HG03442 (cell line): ENCODE results near the gene PHF12.

Experiments used
- ATAC-seq: cut with Tn5 transposase; IDR thresholded peaks from one replicate; pipeline ENCODE4 v1.9.1; 2021; ENCODE audit warnings: mild to moderate bottlenecking, moderate library complexity; ENCODE audit not compliant: unreplicated experiment

Gene PHF12

GRCh38 chr17:28863953-28864352 lies 87.4 kb downstream of the PHF12 start:
- ATAC-seq, result no peak

- no peak for ATAC-seq
Measured at GRCh38 chr17:28862561-28862960, 88.8 kb downstream of the PHF12 start.

GRCh38 chr17:28861393-28862203 lies 89.7 kb downstream of the PHF12 start:
- ATAC-seq, result no peak

- no peak for ATAC-seq
Measured at GRCh38 chr17:28860363-28860808, 90.9 kb downstream of the PHF12 start.

- ATAC-seq, result no peak
Measured at GRCh38 chr17:28858801-28859355, 92.4 kb downstream of the PHF12 start.

GRCh38 chr17:28857905-28858800 lies 93.2 kb downstream of the PHF12 start:
- no peak for ATAC-seq

- no peak for ATAC-seq
Measured at GRCh38 chr17:28856028-28856574, 95.2 kb downstream of the PHF12 start.

- ATAC-seq, result no peak
Measured at GRCh38 chr17:28855336-28855679, 96.0 kb downstream of the PHF12 start.
